Stimulated activated CD4-positive, alpha-beta T cell treated with anti-CD3 and anti-CD28 coated beads, TNF-alpha, amount 100 ng/mL, for 24 hours (primary cell): Measurements from ENCODE around the gene TMEM119.

ENCODE experiments used
- DNase-seq, 3 experiments: peaks; one replicate each; pipeline ENCODE4 v3.0.0-alpha.2; 2020; ENCODE audit warnings: low read depth in 3 of 3

The TMEM119 gene

DNA sequence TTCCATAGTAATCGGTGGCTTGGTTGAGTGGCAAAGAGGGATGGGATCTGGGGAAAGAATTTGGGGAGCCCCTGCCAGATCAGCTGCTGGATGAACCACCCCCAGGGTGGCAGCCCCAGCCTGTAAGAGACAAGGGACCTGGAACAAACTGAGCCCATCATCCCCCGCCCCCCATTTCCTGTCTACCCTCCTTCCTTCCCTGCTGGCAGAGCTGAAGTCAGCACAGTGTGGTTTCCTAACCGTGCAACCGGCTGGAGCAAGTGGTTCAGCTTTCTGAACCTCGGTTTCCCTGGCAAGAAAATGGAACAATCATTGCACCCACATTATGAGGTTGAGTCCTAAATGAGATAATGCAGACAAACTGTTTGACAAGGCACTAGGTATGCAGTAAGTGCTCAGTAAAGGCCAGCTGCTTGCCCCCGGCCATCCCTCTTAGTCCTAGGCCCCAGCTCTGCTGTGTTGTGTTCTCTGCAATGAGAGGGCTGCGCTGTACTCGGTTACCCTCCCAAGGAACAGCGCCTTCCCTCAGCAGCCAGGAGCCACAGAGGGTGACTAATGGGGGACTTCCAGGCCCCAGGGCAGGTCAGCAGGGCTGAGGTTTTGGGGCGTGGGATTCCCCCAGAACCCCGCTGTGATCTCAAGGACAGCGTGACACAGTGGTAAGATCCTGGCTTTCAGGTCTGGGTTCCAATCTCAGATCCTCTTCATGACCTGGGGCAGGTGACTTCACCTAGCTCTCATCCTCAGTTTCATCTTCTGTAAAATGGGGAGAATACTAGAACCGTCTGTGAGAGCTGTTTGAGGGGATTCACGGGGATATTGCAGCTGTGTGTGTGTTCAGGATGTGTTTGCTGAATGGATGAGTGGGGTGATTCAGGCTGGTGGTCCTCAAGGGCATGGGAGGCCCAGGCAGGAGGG is 19.3 kb upstream of the TMEM119 start:
- DNase-seq, result peak; percentile 55 to 81 (median 65)

GRCh38 chr12:108616359-108616758 is 18.5 kb upstream of the TMEM119 start:
- DNase-seq, result no peak

DNA sequence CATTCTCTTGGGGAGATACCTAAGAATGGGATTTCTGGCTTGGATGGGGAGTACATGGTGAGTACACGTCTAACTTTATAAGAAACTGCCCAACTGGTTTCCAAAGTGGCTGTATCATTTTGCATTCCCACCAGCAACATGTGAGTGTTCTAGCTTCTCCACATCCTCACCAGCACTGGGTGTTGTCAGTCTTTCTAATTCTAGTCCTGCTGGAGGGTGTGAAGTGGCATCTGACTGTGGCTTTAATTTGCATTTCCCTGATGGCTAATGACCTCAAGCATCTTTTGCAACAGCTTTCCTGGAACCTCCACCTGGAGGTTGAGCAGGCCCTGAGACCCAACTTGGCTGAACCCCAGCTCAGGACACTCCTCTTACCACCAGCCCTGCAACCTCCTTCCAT is 18.0 kb upstream of the TMEM119 start:
- no peak for DNase-seq

GRCh38 chr12:108614639-108615038 is 16.8 kb upstream of the TMEM119 start:
- no peak for DNase-seq

GRCh38 chr12:108614041-108614440 is 16.2 kb upstream of the TMEM119 start:
- DNase-seq, result no peak

DNA sequence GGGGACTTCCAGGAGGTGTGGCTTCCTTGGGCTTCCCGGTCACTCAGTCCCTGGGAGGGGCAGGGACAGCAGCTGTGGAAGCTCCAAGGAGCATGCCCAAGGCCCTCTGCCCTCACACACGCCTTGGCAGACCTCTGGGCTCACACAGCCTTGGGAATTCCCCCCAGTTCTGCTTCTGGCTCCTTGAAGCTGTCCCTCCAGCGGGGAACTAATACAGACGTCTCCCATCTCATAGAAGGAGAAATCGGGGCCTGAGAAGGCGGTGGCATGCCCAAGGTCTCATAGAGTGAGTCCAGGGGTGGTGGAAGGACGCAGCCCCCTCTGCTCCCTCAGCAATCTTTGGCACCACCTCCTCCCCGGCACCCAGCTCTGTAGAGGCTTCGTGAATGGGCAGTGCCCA is 15.7 kb upstream of the TMEM119 start:
- no peak for DNase-seq

GRCh38 chr12:108612788-108613282 is 15.0 kb upstream of the TMEM119 start:
- DNase-seq, result no peak

DNA sequence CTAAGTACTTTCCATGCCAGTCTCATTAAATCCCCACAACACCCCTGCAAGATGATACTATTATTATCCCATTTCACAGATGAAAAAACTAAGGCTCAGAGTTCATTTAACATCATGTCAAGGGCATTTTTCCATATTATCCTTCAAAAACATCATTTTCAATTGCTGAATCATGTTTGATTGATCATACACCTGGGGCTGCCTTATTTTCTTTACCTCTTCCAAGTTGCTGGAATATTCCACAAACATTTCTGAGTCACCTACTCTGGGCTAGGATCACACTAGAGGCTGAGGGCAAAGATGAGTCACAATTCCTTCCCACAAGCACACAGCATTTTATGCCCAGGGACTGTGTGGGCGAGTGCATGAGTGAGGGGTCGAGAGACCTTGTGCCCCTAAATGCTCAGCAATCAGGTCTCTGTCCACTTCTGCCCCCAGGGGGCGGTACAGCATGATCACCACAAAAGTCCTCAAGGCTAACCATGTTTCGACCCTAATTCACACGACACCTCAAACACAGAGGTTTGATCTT is 14.1 kb upstream of the TMEM119 start:
- DNase-seq, result peak in 1 of 3 experiments; percentile 59

DNA sequence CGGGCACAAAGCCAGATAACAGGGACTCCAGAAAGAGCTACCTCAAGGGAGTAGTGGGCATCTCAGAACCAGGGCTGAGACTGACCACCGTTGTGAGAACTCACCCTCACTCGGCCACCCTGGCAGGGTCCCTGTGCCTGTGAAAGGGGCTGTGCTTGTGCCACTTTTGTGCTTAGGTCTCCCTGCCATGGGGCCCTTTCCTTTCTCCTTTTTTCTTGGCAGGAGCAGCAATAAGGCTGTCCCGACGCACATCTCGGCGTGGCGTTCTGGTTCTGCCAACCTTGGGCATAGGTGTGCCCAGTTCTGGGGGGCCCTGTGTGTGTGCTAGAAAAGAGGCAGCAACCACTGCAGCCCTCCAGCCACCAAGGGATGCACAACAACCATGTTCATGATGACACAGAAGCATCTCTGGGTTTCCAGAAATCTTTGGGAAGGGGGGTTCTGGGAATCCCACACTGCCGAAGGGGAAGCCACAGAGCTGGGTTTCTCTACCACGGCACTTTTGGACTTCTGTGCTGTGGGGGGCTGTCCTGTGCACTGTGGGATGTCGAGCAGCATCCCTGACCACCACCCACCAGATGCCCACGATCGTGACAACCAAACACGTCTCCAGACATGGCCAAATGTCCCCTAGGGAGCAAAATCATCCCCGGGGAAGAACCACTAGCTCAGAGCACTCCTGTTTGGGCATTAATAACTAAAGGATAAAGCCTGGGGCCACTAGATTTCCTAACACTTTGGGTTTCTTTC is 13.1 kb upstream of the TMEM119 start:
- no peak for DNase-seq

GRCh38 chr12:108610336-108610815 is 12.5 kb upstream of the TMEM119 start:
- no peak for DNase-seq

DNA sequence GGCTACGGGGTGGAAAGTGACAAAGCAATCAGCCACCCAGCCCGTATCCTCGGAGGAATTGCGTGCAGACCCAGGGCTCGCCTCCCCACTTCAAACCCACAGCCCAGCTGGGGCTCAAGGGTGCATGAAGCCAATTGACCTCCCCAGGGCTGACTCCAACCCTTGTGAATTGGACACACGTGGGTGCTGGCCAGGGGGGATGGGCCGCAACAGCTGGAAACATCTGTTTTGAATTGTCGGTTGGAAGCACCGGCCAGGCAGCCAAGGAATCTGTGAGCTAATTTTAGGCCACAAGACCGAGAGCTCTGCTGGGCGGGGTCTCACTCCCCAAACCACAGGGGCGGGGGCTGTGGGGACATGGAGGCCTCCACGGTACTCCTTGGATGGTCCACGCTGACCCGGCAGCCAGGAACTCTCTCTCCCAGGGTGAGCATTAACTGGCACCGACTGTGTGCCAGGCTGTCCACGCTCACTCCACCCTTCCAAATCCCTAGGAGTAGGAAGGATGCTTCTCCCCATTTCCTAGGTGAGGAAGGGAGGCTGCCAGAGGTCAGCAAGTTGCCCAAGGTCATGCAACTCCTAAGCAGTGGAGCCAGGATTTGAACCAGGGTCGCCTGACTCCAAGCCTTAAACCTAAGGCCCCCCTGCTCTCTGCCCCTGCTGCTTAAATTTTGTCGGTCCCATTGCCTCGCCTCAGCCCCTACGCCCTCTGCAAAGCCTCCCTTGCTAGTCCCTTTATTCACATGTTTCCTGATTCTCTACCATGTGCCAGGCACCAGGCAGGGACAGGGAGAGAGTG is 11.9 kb upstream of the TMEM119 start:
- DNase-seq, result no peak

GRCh38 chr12:108608616-108609015 is 10.7 kb upstream of the TMEM119 start:
- no peak for DNase-seq

GRCh38 chr12:108607981-108608600 is 10.2 kb upstream of the TMEM119 start:
- DNase-seq, result no peak

DNA sequence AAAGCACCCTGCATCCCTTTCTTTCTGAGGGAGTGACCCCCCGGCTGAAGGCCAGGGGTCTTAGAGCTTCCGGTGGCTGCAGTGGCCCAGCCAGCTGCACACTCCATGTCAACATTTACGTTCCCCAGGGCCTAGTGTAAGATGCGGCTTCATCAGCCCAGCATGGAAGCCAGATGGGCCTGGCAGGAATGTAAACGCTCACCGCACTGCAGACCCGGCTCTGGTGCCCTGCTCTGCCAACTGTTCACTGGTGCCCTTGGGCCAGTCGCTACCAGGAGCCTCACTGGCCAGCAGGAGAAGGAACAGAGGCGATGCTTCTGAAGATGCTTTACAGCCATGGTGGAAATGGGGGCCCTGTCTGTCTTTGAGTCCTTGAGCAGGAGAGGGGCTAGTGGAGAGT is 8.6 kb upstream of the TMEM119 start:
- DNase-seq, result no peak

DNA sequence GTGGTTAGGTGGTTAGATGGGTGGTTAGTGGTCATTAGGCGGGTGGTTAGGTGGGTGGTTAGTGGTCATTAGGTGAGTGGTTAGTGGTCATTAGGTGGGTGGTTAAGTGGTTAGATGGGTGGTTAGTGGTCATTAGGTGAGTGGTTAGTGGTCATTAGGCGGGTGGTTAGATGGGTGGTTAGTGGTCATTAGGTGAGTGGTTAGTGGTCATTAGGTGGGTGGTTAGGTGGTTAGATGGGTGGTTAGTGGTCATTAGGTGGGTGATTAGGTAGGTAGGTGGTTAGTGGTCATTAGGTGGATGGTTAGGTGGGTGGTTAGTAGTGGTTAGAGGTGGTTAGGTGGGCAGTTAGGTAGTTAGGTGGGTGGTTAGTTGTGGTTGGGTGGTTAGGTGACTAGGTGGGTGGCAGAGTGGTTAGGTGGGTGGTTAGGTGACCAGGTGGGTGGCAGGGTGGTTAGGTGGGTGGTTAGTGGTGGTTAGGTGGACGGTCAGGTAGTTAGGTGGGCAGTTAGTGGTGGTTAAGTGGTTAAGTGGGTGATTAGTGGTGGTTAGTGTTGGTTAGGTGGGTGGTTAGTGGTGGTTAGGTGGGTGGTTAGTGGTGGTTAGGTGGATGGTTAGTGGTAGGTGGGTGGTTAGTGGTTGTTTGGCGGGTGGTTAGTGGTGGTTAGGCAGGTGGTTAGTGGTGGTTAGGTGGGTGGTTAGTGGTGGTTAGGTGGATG is 8.0 kb upstream of the TMEM119 start:
- DNase-seq, result no peak

DNA sequence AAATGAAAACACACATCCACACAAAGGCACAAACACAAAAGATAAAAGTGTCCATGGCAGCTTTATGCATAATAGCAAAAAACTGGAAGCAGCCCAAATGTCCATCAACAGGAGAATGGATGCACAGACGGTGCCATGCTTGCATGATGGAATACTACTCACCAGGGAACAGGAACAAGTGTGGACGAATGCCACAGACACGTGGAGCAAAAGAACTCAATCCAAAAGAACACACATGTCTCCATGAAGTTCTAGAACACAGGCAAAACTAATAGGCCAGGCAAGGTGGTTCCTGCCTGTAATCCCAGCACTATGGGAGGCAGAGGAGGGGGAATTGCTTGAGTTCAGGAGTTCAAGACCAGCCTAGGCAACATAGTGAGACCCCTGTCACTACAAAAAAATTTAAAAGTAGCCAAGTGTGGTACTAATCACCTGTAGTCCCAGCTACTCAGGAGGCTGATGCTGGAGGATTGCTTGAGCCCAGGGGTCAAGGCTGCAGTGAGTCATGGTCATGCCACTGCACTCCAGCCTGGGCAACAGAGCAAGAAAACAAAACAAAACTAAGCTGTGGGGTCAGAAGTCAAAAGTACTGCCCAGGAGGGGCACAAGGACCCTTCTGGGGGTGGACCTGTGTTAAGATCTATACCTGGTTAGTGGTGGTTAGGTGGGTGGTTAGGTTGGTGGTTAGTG is 7.3 kb upstream of the TMEM119 start:
- DNase-seq, result no peak

DNA sequence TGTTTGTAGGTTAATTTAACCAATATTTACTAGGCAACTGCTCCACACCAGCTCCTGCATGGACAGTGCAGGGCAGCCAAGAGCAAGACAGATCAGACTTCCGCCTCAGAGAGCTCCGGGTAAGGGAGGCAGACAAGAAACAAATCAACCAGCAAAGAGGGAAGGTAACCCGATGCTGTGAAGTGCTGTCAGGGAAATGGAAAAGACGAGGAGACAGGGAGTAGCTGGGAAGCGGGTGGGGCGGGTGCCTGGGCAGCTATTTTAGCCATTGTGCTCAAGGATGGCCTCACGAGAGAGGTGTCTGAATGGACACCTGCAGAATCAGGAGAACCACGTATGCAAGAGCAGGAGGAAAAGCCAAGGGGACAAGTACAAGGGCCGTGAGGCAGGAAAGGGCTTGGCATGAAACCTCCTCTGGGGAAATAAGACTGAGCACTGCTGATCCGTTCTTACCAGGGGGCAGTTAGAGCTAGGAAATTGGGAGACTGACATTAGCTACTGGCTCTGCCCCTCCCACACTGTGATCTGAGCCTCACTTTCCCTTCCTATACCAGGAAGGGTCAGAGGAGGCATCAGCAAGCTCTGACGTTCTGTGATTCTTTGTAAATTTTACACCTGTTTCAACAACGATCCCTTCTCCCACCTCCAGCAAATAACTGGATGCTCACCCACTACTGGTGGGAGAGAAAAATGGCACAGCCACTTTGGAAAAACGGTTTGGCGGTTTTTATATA is 6.5 kb upstream of the TMEM119 start:
- DNase-seq, result no peak

DNA sequence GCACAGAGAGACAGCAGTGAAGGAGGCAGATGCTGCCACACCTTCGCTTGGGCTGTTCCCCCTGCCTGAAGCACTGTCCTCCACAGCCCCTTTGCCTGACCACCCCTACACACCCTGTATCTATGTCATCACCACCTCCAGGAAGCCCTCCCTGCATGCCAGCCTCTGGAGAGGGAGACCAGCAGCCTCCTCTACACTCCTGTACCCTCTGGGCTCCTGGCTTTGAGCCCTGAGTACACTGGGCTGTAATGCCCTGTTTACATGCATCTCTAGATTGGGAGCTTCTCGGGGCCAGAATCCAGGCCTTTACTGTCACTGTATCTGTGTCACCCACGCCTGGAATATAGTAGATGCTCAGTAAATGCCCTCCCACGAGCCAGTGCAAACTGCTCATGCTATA is 5.9 kb upstream of the TMEM119 start:
- no peak for DNase-seq
